Common myeloid progenitor, CD34-positive (primary cell): ENCODE data around the gene CD93.

Experiments used
- CTCF ChIA-PET: fragments of 350-600 bp; sonication (Branson Sonifier 250); formaldehyde crosslinking; loops from one replicate; lab custom pipeline; 2021; ENCODE audit warnings: antibody characterized with exemption; lab: Charles Lee
- POLR2A ChIA-PET: fragments of 350-600 bp; sonication (Branson Sonifier 250); formaldehyde crosslinking; loops from one replicate; lab custom pipeline; 2021; ENCODE audit warnings: antibody characterized with exemption; lab: Charles Lee
- DNase-seq, 3 donors: peaks; one replicate each; pipeline versions ENCODE4 v3.0.0 to v3.0.0-alpha.2; 2013
- H3K27ac ChIP-seq, 2 experiments: 1 replicate in 1 of 2; 2 replicates in 1 of 2; pipeline ENCODE4 v1.7.0; 2013; ENCODE audit warnings: inconsistent platforms in 2 of 2, low read length in 2 of 2, mild to moderate bottlenecking in 2 of 2, low read depth in 1 of 2, moderate library complexity in 1 of 2; ENCODE audit not compliant: severe bottlenecking in 2 of 2, insufficient read depth in 1 of 2, poor library complexity in 1 of 2
- H3K27me3 ChIP-seq, 5 experiments: replicated peaks in 2 of 5; 1 replicate in 3 of 5; 2 replicates in 2 of 5; pipeline versions ENCODE4 v1.6.1 to v1.7.0; 2013; ENCODE audit warnings: low read length in 4 of 5, mild to moderate bottlenecking in 2 of 5, moderate library complexity in 2 of 5, inconsistent platforms in 1 of 5; ENCODE audit not compliant: insufficient read depth in 5 of 5, control insufficient read depth in 4 of 5
- H3K36me3 ChIP-seq, 4 experiments: 1 replicate in 2 of 4; 2 replicates in 2 of 4; pipeline versions ENCODE4 v1.6.1 to v1.7.0; 2013; ENCODE audit warnings: low read length in 3 of 4, control low read depth in 1 of 4, mild to moderate bottlenecking in 1 of 4; ENCODE audit not compliant: control insufficient read depth in 4 of 4, insufficient read depth in 4 of 4
- H3K4me1 ChIP-seq, 4 experiments: 1 replicate in 3 of 4; 2 replicates in 1 of 4; pipeline versions ENCODE4 v1.6.1 to v1.7.1; 2013; ENCODE audit warnings: low read length in 3 of 4, mild to moderate bottlenecking in 3 of 4, control low read depth in 1 of 4, inconsistent platforms in 1 of 4, moderate library complexity in 1 of 4; ENCODE audit not compliant: control insufficient read depth in 4 of 4, insufficient read depth in 4 of 4; ENCODE audit errors: control extremely low read depth in 1 of 4
- H3K4me3 ChIP-seq, 7 experiments: 1 replicate in 4 of 7; 2 replicates in 3 of 7; pipeline versions ENCODE4 v1.5.1 to v1.7.0; 2013; ENCODE audit warnings: mild to moderate bottlenecking in 7 of 7, low read length in 6 of 7, moderate library complexity in 6 of 7, inconsistent platforms in 2 of 7, low read depth in 2 of 7, control low read depth in 1 of 7; ENCODE audit not compliant: insufficient read depth in 4 of 7, control insufficient read depth in 1 of 7; ENCODE audit errors: extremely low read depth in 1 of 7
- H3K9me3 ChIP-seq, 5 experiments: 1 replicate in 4 of 5; 2 replicates in 1 of 5; pipeline versions ENCODE4 v1.6.1 to v1.7.1; 2013; ENCODE audit warnings: low read length in 4 of 5, mild to moderate bottlenecking in 2 of 5, inconsistent platforms in 1 of 5, low read depth in 1 of 5, moderate library complexity in 1 of 5; ENCODE audit not compliant: control insufficient read depth in 4 of 5, insufficient read depth in 2 of 5; ENCODE audit errors: control extremely low read depth in 1 of 5
- WGBS: methylation state at CpG from one replicate; pipeline ENCODE4 v1.1.5; 2013; ENCODE audit not compliant: insufficient coverage; 5-methylcytosine and 5-hydroxymethylcytosine counted together

CD93 gene

GRCh38 chr20:23063168-23063567, 23.0 kb downstream of the CD93 start:
- DNase-seq, result no peak
- H3K27me3 ChIP-seq, result no peaks in the 10 kb centered on the region
- H3K9me3 ChIP-seq, result no peaks in the 10 kb centered on the region
- ChIA-PET CTCF (interaction anchor here (1.1 to 7.3 kb wide), 3 partner anchors 10 to 116 kb away, joined by 3 to 40 read pairs (median 11); partner anchors contain the start of gene THBD), POLR2A (no interaction called here)
- no peak overlapping the region for H3K27ac ChIP-seq
- peaks cover 0 to 24% (median 5%) of the 10 kb centered on the region in 4 experiments for H3K4me1 ChIP-seq
- no peaks in the 10 kb centered on the region for H3K36me3 ChIP-seq
- no peak overlapping the region for H3K4me3 ChIP-seq
- 95% methylated on average over 3 of the region's 3 CpGs for WGBS

GRCh38 chr20:23062632-23063031, 23.5 kb downstream of the CD93 start:
- Histone ChIP-seq H3K4me3 (no peak overlapping the region), H3K9me3 (no peaks in the 10 kb centered on the region), H3K27ac (no peak overlapping the region), H3K27me3 (no peaks in the 10 kb centered on the region), H3K36me3 (no peaks in the 10 kb centered on the region), H3K4me1 (peaks cover 0 to 24% (median 5%) of the 10 kb centered on the region in 4 experiments)
- ChIA-PET CTCF (interaction anchor here (0.9 to 7.3 kb wide), 5 partner anchors 9 to 117 kb away, joined by 3 to 40 read pairs (median 5); partner anchors contain the start of gene THBD), POLR2A (no interaction called here)
- no peak for DNase-seq

- H3K36me3 ChIP-seq, result no peaks in the 10 kb centered on the region
- H3K9me3 ChIP-seq, result no peaks in the 10 kb centered on the region
- WGBS, result 73% methylated on average over 5 of the region's 8 CpGs
- POLR2A ChIA-PET, result no interaction called here
- peaks cover 0 to 24% (median 5%) of the 10 kb centered on the region in 4 experiments for H3K4me1 ChIP-seq
- no peaks in the 10 kb centered on the region for H3K27me3 ChIP-seq
- CTCF ChIA-PET, result interaction anchor here (0.8 to 7.3 kb wide), 11 partner anchors 8 to 279 kb away, joined by 3 to 40 read pairs (median 5); partner anchors contain the start of genes CD93 and THBD
- H3K4me3 ChIP-seq, result no peak overlapping the region
- H3K27ac ChIP-seq, result no peak overlapping the region
- peak in 2 of 3 donors; percentile 45 to 46 for DNase-seq
Observed at GRCh38 chr20:23061734-23062561, 24.2 kb downstream of the CD93 start.

- H3K27ac ChIP-seq, result no peak overlapping the region
- H3K9me3 ChIP-seq, result peaks cover 0 to 3% (median 0%) of the 10 kb centered on the region in 5 experiments
- H3K27me3 ChIP-seq, result no peaks in the 10 kb centered on the region
- WGBS, result 89% methylated on average over 3 of the region's 5 CpGs
- no peaks in the 10 kb centered on the region for H3K36me3 ChIP-seq
- peaks cover 0 to 24% (median 5%) of the 10 kb centered on the region in 4 experiments for H3K4me1 ChIP-seq
- ChIA-PET CTCF (interaction anchor here (0.8 to 7.3 kb wide), 7 partner anchors 11 to 280 kb away, joined by 3 to 40 read pairs (median 6); partner anchors contain the start of genes CD93 and THBD), POLR2A (interaction anchor here (1.1 kb wide), 1 partner anchor 55 kb away, joined by 3 read pairs; no protein-coding TSS in a partner anchor)
- no peak for DNase-seq
- H3K4me3 ChIP-seq, result no peak overlapping the region
Observed at GRCh38 chr20:23061262-23061661, 24.9 kb downstream of the CD93 start.

- Histone ChIP-seq H3K4me3 (no peak overlapping the region), H3K36me3 (no peaks in the 10 kb centered on the region), H3K27ac (no peak overlapping the region), H3K4me1 (peaks cover 0 to 24% (median 5%) of the 10 kb centered on the region in 4 experiments), H3K27me3 (no peaks in the 10 kb centered on the region), H3K9me3 (peaks cover 0 to 3% (median 0%) of the 10 kb centered on the region in 5 experiments)
- DNase-seq, result no peak
- POLR2A ChIA-PET, result interaction anchor here (1.1 kb wide), 1 partner anchor 55 kb away, joined by 3 read pairs; no protein-coding TSS in a partner anchor
- CTCF ChIA-PET, result interaction anchor here (0.7 to 7.3 kb wide), 8 partner anchors 10 to 281 kb away, joined by 3 to 40 read pairs (median 4); partner anchors contain the start of genes CD93 and THBD
- 89% methylated on average over 3 of the region's 4 CpGs for WGBS
Observed at GRCh38 chr20:23060629-23061028, 25.5 kb downstream of the CD93 start.

GRCh38 chr20:23059846-23060245, 26.3 kb downstream of the CD93 start:
- Histone ChIP-seq H3K4me3 (no peak overlapping the region), H3K36me3 (no peaks in the 10 kb centered on the region), H3K27me3 (no peaks in the 10 kb centered on the region), H3K4me1 (peaks cover 0 to 24% (median 5%) of the 10 kb centered on the region in 4 experiments), H3K9me3 (peaks cover 0 to 3% (median 0%) of the 10 kb centered on the region in 5 experiments), H3K27ac (no peak overlapping the region)
- 0% methylated on average over 1 of the region's 3 CpGs for WGBS
- peak in 2 of 3 donors; percentile 56 to 62 for DNase-seq
- POLR2A ChIA-PET, result interaction anchor here (1.1 kb wide), 1 partner anchor 56 kb away, joined by 3 read pairs; no protein-coding TSS in a partner anchor
- CTCF ChIA-PET, result interaction anchor here (0.6 to 7.3 kb wide), 6 partner anchors 10 to 281 kb away, joined by 3 to 40 read pairs (median 4); partner anchors contain the start of gene THBD
